Dendritic cell treated with granulocyte-macrophage colony-stimulating factor and Interleukin-4, amounts not matched to agents 40 ng/mL and 50 ng/mL, for 4 days (primary cell): ENCODE results near the gene RPS19.
"Not testable (repeated sequence)": the region's sequence is repeated elsewhere in the genome, so short reads cannot be mapped to it uniquely, and the experiment has no call there.

Experiments
- H3K27ac Mint-ChIP-seq: one replicate; pipeline ENCODE4 v1.8.0; 2022; ENCODE audit warnings: mild to moderate bottlenecking, mixed read lengths
- H3K27me3 Mint-ChIP-seq: one replicate; pipeline ENCODE4 v1.8.0; 2022; ENCODE audit warnings: mild to moderate bottlenecking, mixed read lengths
- H3K36me3 Mint-ChIP-seq: one replicate; pipeline ENCODE4 v1.8.0; 2022; ENCODE audit warnings: low read depth, mixed read lengths
- H3K4me1 Mint-ChIP-seq: one replicate; pipeline ENCODE4 v1.8.0; 2022; ENCODE audit warnings: low read depth, mixed read lengths
- H3K4me3 Mint-ChIP-seq: one replicate; pipeline ENCODE4 v1.8.0; 2022; ENCODE audit warnings: mild to moderate bottlenecking, moderate library complexity, mixed read lengths
- H3K9me3 Mint-ChIP-seq: one replicate; pipeline ENCODE4 v1.8.0; 2022; ENCODE audit warnings: mixed read lengths
- intact Hi-C: fragments of 100-400 bp; cut with micrococcal nuclease; formaldehyde crosslinking; loops from one replicate; pipeline ENCODE4 v1.15.0; 2022

The RPS19 gene

GRCh38 chr19:41864374-41864773 is 4.3 kb downstream of the RPS19 start:
- H3K27ac Mint-ChIP-seq, result peak overlapping the region; percentile 85
- H3K4me1 Mint-ChIP-seq, result peaks cover 88% of the 10 kb centered on the region
- intact Hi-C loops, result no loop called here

GRCh38 chr19:41866284-41866683 is 6.2 kb downstream of the RPS19 start:
- intact Hi-C loops, result no loop called here
- peaks cover 94% of the 10 kb centered on the region for H3K4me1 Mint-ChIP-seq
- H3K9me3 Mint-ChIP-seq, result no peaks in the 10 kb centered on the region

More at GRCh38 chr19:41864374-41864773, 4.3 kb downstream of the RPS19 start:
- no peak overlapping the region for H3K4me3 Mint-ChIP-seq
- H3K9me3 Mint-ChIP-seq, result no peaks in the 10 kb centered on the region
- peaks cover 95% of the 10 kb centered on the region for H3K36me3 Mint-ChIP-seq
- no peaks in the 10 kb centered on the region for H3K27me3 Mint-ChIP-seq

GRCh38 chr19:41868120-41868988 is 8.3 kb downstream of the RPS19 start:
- intact Hi-C loops, result no loop called here
- Mint-ChIP-seq H3K27ac (peak overlapping the region; percentile 47), H3K36me3 (peaks cover 95% of the 10 kb centered on the region), H3K4me1 (peaks cover 94% of the 10 kb centered on the region), H3K27me3 (no peaks in the 10 kb centered on the region), H3K9me3 (no peaks in the 10 kb centered on the region), H3K4me3 (no peak overlapping the region)

More at GRCh38 chr19:41866284-41866683, 6.2 kb downstream of the RPS19 start:
- Mint-ChIP-seq H3K27me3 (no peaks in the 10 kb centered on the region), H3K4me3 (no peak overlapping the region), H3K36me3 (peaks cover 100% of the 10 kb centered on the region), H3K27ac (no peak overlapping the region)

- intact Hi-C loops, result no loop called here
- Mint-ChIP-seq H3K4me3 (no peak overlapping the region), H3K27ac (no peak overlapping the region), H3K9me3 (no peaks in the 10 kb centered on the region), H3K27me3 (no peaks in the 10 kb centered on the region), H3K4me1 (peaks cover 90% of the 10 kb centered on the region), H3K36me3 (peaks cover 90% of the 10 kb centered on the region)
Observed at GRCh38 chr19:41868989-41869300, 8.9 kb downstream of the RPS19 start.

- Mint-ChIP-seq H3K4me1 (peaks cover 85% of the 10 kb centered on the region), H3K4me3 (no peak overlapping the region), H3K27me3 (no peaks in the 10 kb centered on the region), H3K27ac (peak overlapping the region; percentile 25), H3K36me3 (peaks cover 84% of the 10 kb centered on the region), H3K9me3 (no peaks in the 10 kb centered on the region)
- intact Hi-C loops, result no loop called here
Observed at GRCh38 chr19:41869374-41869955, 9.4 kb downstream of the RPS19 start.

GRCh38 chr19:41870401-41870873 is 10.4 kb downstream of the RPS19 start:
- Mint-ChIP-seq H3K36me3 (peaks cover 75% of the 10 kb centered on the region), H3K27ac (peak overlapping the region; percentile 77), H3K4me1 (peaks cover 81% of the 10 kb centered on the region), H3K27me3 (no peaks in the 10 kb centered on the region), H3K9me3 (no peaks in the 10 kb centered on the region), H3K4me3 (peak overlapping the region; percentile 17)
- intact Hi-C loops, result loop anchor here (5.0 kb wide), 1 partner anchor 87 kb away; the partner anchor contains the start of gene RABAC1

GRCh38 chr19:41871573-41872383 is 11.7 kb downstream of the RPS19 start:
- Mint-ChIP-seq H3K27me3 (no peaks in the 10 kb centered on the region), H3K9me3 (no peaks in the 10 kb centered on the region), H3K36me3 (peaks cover 61% of the 10 kb centered on the region), H3K27ac (peak overlapping the region; percentile 77), H3K4me3 (no peak overlapping the region), H3K4me1 (peaks cover 76% of the 10 kb centered on the region)
- intact Hi-C loops, result loop anchor here (2.0 to 5.0 kb wide), 2 partner anchors 63 to 86 kb away; partner anchors contain the start of gene RABAC1

- peak overlapping the region; percentile 20 for H3K4me3 Mint-ChIP-seq
- no peaks in the 10 kb centered on the region for H3K9me3 Mint-ChIP-seq
- H3K36me3 Mint-ChIP-seq, result peaks cover 55% of the 10 kb centered on the region
- H3K27ac Mint-ChIP-seq, result peak overlapping the region; percentile 77
- peaks cover 76% of the 10 kb centered on the region for H3K4me1 Mint-ChIP-seq
- intact Hi-C loops, result loop anchor here (2.0 to 5.0 kb wide), 2 partner anchors 62 to 85 kb away; partner anchors contain the start of gene RABAC1
- no peaks in the 10 kb centered on the region for H3K27me3 Mint-ChIP-seq
Observed at GRCh38 chr19:41872384-41872774, 12.3 kb downstream of the RPS19 start.

- Mint-ChIP-seq H3K27me3 (no peaks in the 10 kb centered on the region), H3K4me3 (no peak overlapping the region), H3K9me3 (no peaks in the 10 kb centered on the region), H3K27ac (no peak overlapping the region), H3K4me1 (peaks cover 76% of the 10 kb centered on the region), H3K36me3 (peaks cover 49% of the 10 kb centered on the region)
- intact Hi-C loops, result loop anchor here (2.0 to 5.0 kb wide), 2 partner anchors 62 to 84 kb away; partner anchors contain the start of gene RABAC1
Observed at GRCh38 chr19:41872775-41873647, 13.0 kb downstream of the RPS19 start.

GRCh38 chr19:41875973-41876372 is 15.9 kb downstream of the RPS19 start:
- H3K4me1 Mint-ChIP-seq, result peaks cover 61% of the 10 kb centered on the region
- H3K9me3 Mint-ChIP-seq, H3K27me3 Mint-ChIP-seq, H3K27ac Mint-ChIP-seq, H3K4me3 Mint-ChIP-seq, intact Hi-C loops: not testable (repeated sequence)
- H3K36me3 Mint-ChIP-seq, result peaks cover 19% of the 10 kb centered on the region

GRCh38 chr19:41876847-41877832 is 17.1 kb downstream of the RPS19 start, which contains the start of gene CD79A:
Gene CD79A, plus strand, starts transcription at chr19:41877279. Its CDS starts 26 bp downstream, at chr19:41877305.
- intact Hi-C loops, result no loop called here
- H3K4me3 Mint-ChIP-seq, result peak within 1 kb of the TSS; percentile 13
- H3K36me3 Mint-ChIP-seq, result peaks cover 8% of the 10 kb centered on the region
- no peaks in the 10 kb centered on the region for H3K9me3 Mint-ChIP-seq
- H3K4me1 Mint-ChIP-seq, result peaks cover 55% of the 10 kb centered on the region
- peak within 1 kb of the TSS; percentile 73 for H3K27ac Mint-ChIP-seq
- H3K27me3 Mint-ChIP-seq, result no peaks in the 10 kb centered on the region
